ENCODE data around the gene RABGAP1L.

RABGAP1L gene

GRCh38 chr1:174426153-174426552 is 266.8 kb downstream of the RABGAP1L start:
- H3K4me3 ChIP-seq (replicated peaks in 1 of 2; ENCODE audit: low read depth in 2 of 2, low read length in 2 of 2): no peak overlapping the region
- TF ChIP-seq CTCF (IDR thresholded peaks at IDR 0.05; ENCODE audit: low read depth, low read length): no peak

GRCh38 chr1:174428033-174428432 is 268.7 kb downstream of the RABGAP1L start:
- no peak overlapping the region for H3K4me3 ChIP-seq (replicated peaks in 1 of 2; ENCODE audit: low read depth in 2 of 2, low read length in 2 of 2)
- DNase-seq (ENCODE audit: low read depth in 2 of 2): peak; percentile 8 to 24
- no peak for TF ChIP-seq CTCF (IDR thresholded peaks at IDR 0.05; ENCODE audit: low read depth, low read length)

More at GRCh38 chr1:174426153-174426552, 266.8 kb downstream of the RABGAP1L start:
- no peak for DNase-seq (ENCODE audit: low read depth in 2 of 2)

GRCh38 chr1:174428739-174429138 is 269.4 kb downstream of the RABGAP1L start:
- no peak for TF ChIP-seq CTCF (IDR thresholded peaks at IDR 0.05; ENCODE audit: low read depth, low read length)
- no peak overlapping the region for H3K4me3 ChIP-seq (replicated peaks in 1 of 2; ENCODE audit: low read depth in 2 of 2, low read length in 2 of 2)
- DNase-seq (ENCODE audit: low read depth in 2 of 2): no peak

- TF ChIP-seq CTCF (IDR thresholded peaks at IDR 0.05; ENCODE audit: low read depth, low read length): no peak
- H3K4me3 ChIP-seq (replicated peaks in 1 of 2; ENCODE audit: low read depth in 2 of 2, low read length in 2 of 2): no peak overlapping the region
- DNase-seq (ENCODE audit: low read depth in 2 of 2): peak; percentile 18 to 70
These were observed 274.1 kb downstream of the RABGAP1L start for GRCh38 chr1:174433451-174433850.

GRCh38 chr1:174445351-174445750 is 286.0 kb downstream of the RABGAP1L start:
- H3K4me3 ChIP-seq (replicated peaks in 1 of 2; ENCODE audit: low read depth in 2 of 2, low read length in 2 of 2): no peak overlapping the region
- DNase-seq (ENCODE audit: low read depth in 2 of 2): no peak
- TF ChIP-seq CTCF (IDR thresholded peaks at IDR 0.05; ENCODE audit: low read depth, low read length): no peak

- no peak for DNase-seq (ENCODE audit: low read depth in 2 of 2)
- H3K4me3 ChIP-seq (replicated peaks in 1 of 2; ENCODE audit: low read depth in 2 of 2, low read length in 2 of 2): no peak overlapping the region
- TF ChIP-seq CTCF (IDR thresholded peaks at IDR 0.05; ENCODE audit: low read depth, low read length): no peak
These were observed 286.5 kb downstream of the RABGAP1L start for GRCh38 chr1:174445817-174446216.

GRCh38 chr1:174447866-174448530 is 288.7 kb downstream of the RABGAP1L start, which contains the start of gene GPR52:
Gene GPR52, plus strand, starts transcription at chr1:174447964. Its CDS starts 148 bp downstream, at chr1:174448112.
- H3K4me3 ChIP-seq (replicated peaks in 1 of 2; ENCODE audit: low read depth in 2 of 2, low read length in 2 of 2): no peak within 1 kb of the TSS
- no peak for TF ChIP-seq CTCF (IDR thresholded peaks at IDR 0.05; ENCODE audit: low read depth, low read length)
- DNase-seq (ENCODE audit: low read depth in 2 of 2): no peak
